Measurements from ENCODE around the gene FBXO33.

GRCh38 chr14:39360316-39360715, 71.9 kb downstream of the FBXO33 start:
- TF ChIP-seq, protein P1, sequence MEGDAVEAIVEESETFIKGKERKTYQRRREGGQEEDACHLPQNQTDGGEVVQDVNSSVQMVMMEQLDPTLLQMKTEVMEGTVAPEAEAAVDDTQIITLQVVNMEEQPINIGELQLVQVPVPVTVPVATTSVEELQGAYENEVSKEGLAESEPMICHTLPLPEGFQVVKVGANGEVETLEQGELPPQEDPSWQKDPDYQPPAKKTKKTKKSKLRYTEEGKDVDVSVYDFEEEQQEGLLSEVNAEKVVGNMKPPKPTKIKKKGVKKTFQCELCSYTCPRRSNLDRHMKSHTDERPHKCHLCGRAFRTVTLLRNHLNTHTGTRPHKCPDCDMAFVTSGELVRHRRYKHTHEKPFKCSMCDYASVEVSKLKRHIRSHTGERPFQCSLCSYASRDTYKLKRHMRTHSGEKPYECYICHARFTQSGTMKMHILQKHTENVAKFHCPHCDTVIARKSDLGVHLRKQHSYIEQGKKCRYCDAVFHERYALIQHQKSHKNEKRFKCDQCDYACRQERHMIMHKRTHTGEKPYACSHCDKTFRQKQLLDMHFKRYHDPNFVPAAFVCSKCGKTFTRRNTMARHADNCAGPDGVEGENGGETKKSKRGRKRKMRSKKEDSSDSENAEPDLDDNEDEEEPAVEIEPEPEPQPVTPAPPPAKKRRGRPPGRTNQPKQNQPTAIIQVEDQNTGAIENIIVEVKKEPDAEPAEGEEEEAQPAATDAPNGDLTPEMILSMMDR (conservative IDR thresholded peaks at IDR 0.05): no peak
- TF ChIP-seq ZFX (IDR thresholded peaks at IDR 0.05): no peak

Measured in C4-2B (cell line).